Measurements from ENCODE around the gene TFCP2.
A peak's percentile ranks its signal among the peaks of the same experiment; 100 is the strongest.
"Not testable (repeated sequence)": the region's sequence is repeated elsewhere in the genome, so short reads cannot be mapped to it uniquely, and the experiment has no call there.

The TFCP2 gene

DNA sequence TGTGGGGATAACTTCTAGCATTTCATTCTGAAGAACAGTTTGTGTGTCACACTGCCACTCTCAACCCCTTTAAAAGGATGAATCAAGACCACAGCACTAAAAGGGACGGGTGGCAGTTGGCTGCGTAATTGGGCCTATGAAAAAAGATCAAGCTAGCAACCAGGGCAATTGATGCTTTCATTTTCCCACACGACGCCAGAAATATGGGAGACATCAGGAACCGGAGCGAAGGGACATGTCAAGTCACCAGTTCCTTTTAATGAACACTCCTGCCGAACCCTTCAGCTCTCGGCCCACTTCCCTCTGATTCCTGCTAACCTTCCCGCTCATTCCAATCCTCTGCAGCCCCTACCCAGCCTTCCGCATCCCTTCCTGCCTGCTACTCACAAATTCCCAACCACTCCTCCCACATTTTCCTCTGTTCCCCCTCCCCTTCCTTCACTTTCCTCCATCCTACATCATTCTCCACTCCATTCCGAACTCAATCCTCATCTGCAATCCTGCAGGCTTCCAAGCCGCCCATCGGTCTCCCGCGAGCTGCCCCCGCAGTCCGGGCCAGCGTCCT, 90.3 kb downstream of the TFCP2 start:
- no peak for DNase-seq (ENCODE audit: low read depth in 2 of 2)

DNA sequence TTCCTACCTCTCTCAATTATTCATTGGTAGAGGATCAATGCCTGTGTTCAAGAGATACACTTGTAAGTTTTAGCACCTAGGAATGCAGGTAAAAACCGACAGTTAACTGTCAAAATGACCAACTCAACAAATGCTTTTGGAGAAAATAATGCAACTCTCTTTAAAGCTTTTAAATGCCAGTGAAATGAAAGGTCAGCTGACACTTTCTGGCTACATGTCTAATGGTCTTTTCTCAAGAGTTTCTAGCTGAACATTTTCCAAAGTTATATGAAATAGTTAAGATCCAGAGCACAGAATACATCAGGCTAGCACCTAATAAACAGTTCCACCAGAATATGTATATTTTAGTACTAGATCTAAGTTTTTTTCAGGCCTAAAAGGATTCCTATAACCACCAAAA, 91.5 kb downstream of the TFCP2 start:
- no peak for DNase-seq (ENCODE audit: low read depth in 2 of 2)

DNA sequence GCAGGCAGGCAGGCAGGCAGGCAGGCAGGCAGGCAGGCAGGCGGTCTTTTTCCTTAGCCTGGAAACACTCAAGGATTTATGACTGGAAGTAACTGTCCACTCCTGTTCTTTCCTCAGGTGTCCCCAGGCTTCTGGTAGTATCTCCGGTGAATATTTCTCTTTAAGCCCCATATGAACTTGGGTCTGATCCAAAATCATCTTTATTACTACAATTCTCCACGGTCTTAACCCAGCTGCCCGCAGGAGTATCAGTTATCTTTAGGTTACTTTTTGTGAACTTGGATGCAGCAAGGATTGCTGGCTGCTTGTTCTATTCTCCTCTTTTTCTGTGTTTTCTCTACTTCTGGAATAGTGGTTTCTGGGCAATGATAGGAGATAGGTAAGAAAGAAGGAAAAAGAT, 92.8 kb downstream of the TFCP2 start:
- no peak for DNase-seq (ENCODE audit: low read depth in 2 of 2)

DNA sequence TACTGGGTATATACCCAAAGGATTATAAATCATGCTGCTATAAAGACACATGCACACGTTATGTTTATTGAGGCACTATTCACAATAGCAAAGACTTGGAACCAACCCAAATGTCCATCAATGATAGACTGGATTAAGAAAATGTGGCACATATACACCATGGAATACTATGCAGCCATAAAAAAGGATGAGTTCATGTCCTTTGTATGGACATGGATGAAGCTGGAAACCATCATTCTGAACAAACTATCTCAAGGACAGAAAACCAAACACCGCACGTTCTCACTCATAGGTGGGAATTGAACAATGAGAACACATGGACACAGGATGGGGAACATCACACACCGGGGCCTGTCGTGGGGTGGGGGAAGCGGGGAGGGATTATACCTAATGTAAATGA, 94.1 kb downstream of the TFCP2 start:
- not testable (repeated sequence) for DNase-seq (ENCODE audit: low read depth in 2 of 2)

DNA sequence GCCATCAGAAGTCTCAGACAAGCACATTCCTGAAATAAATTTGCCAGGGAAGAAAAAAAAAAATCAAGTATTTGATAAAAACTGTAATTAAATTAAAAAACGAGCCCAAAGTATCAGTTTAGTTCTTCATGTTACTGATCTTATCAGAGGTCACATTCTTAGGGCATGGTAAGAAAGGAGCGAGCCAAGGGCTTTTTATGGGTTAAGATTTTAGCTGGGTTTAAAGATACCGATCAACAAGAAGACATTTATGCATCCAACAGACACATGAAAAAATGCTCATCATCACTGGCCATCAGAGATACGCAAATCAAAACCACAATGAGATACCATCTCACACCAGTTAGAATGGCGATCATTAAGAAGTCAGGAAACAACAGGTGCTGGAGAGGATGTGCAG, 94.6 kb downstream of the TFCP2 start:
- not testable (repeated sequence) for DNase-seq (ENCODE audit: low read depth in 2 of 2)

DNA sequence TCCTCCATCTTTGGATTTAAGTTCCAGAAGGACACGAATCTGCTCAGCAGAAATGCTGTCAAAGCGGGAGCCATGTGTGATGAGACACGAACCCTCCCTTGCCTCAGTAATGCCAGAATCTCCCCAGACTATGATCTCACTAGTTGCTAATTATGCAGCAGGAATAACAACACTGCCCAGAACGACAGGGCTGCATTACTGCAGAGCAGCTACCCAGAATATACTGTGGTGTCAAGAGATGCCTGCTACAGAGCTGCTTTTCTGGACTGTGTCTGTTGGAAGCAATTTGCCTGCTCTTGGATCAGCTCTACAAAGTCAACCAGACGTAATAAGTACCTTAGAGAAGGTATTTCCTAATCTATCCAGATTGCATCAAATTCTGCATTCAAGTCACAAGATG, 95.0 kb downstream of the TFCP2 start:
- no peak for DNase-seq (ENCODE audit: low read depth in 2 of 2)

DNA sequence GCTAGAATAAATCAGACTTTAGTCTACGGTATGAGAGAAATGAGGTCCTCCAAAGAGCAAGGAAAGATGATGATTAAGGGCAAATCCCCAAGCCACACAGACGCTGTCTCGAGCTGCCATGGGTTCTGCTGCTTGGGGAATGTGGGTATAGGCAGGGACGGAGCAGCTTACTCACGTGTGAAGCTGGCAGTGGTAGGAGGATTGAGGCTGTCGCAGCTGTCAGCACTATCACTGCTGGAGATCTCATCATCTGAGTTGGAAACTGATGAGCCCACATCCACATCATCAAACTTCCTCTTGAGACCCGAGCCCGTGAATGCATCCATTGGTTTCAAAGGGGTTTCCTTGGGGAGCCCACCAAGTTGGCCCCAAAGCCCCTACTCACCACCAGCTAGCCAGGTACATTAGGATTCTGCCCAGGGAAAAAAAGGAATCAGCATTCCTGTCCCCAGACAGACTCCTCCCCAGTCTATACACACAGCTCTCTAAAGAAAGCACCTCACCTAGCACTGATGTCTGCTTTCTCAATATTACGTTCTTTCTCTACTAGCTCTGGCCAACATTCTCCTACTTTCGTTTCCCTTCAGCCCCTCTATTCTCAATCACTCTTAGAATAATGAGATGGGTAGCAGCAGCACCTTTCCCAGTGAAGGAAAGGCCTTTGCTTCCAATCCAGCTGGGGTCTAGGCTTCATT, 96.6 kb downstream of the TFCP2 start:
- DNase-seq (ENCODE audit: low read depth in 2 of 2) = peak in 1 of 2 donors; percentile 15

DNA sequence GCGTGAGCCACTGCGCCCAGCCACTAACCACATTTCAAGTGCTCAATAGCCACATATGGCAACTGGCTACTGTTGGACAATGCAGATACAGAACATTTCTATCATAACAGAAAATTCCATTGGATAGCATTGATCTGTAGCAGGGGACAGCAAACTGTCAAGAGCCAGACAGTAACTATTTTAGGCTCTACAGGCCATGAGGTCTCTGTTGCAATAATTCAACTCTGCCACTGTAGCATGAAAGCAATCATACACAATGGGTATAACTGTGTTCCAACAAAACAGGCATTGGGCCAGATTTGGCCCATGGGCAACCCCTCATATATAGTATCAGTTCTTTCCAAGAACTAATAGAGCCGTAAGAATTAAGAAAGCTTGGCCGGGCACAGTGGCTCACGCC, 97.5 kb downstream of the TFCP2 start:
- no peak for DNase-seq (ENCODE audit: low read depth in 2 of 2)

DNA sequence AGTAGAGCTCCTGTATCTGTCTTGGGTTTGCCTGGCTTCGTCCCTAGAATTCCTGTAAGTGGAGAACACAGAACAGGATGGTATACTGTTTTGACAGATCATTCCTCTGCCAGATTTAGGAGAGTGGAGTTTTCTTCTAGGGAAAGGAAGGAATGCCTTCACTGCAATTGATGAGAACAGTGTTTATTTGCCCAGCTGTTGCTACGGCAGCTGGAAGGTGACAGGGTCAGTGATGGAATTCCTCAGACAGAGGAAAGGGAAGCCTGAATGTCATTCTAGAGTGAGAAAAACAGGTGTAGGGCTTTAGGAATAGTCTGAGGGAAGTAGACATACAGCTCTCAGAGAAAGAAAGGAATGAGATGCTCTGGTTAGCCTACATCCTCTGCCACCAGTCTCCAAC, 101.3 kb downstream of the TFCP2 start:
- DNase-seq (ENCODE audit: low read depth in 2 of 2) = no peak

DNA sequence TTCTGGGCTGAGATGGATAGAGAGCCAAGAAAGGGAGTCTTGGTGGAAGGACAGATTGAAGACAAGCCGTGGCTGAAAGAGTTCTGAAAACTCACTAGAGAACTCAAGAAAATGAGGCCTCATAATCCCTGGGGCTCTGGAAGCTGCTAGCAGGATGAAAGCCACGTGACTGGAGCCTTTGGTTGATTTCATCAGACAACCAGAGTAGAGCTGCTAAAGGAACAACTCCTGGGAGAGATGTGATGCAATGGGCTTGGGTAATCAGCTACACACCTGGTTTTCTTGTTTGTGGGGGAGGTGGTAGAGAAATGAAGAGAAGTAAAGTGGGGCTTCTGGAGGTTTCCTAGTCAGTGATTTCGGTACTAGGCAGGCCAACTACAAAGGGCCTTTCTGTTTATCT, 102.9 kb downstream of the TFCP2 start:
- DNase-seq (ENCODE audit: low read depth in 2 of 2) = no peak

DNA sequence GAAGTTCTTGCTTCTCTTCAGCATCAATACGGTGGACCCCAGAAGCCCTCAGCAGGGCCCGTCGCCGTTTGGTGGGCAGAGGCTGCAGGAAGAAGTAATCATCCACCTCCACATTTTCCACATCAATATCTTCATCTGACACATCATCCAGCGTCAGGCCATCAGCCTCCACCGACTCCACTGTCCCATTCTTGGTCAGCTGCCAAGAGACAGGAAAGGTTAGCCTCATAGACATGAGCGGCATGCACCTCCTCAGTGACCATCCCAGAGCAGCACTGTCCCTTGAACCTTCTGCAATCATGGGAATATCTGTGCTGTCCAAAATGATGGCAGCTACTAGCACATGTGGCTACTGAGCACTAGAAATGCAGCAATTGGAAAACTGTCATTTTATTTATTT, 105.2 kb downstream of the TFCP2 start:
- DNase-seq (ENCODE audit: low read depth in 2 of 2) = no peak

DNA sequence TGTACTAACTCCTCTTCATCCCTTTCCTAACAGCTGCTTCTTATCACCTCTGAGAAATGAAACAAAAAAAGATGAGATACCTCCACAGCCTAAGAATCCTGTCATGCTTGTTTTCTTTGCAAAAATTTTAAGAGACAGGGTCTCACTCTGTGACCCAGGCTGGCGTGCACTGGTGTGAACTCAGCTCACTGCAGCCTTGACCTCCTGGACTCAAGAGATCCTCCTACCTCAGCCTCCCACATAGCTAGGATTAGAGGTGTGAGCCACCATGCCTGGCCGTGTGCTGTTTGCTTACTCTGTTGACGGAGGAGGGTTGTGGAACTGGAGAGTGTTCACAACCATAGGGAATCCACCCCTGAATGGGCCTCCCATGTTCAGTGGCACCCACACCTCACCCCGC, 105.7 kb downstream of the TFCP2 start:
- no peak for DNase-seq (ENCODE audit: low read depth in 2 of 2)

DNA sequence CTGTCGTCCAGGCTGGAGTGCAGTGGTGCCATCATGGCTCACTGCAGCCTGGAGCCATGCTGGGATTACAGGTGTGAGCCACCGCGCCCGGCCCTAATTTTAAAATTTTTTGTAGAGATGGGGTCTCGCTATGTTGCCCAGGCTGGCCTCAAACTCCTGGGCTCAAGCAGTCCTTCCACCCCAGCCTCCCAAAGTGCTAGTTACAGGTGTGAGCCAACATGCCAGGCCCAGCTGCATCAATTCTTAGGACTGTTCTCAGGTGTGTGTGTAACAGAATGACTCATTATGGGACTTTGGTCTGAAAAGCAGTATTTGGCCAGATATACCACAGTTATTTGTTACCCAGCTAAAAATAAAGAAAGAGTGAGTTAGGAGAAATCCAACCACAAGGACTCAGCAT, 107.4 kb downstream of the TFCP2 start:
- no peak for DNase-seq (ENCODE audit: low read depth in 2 of 2)

DNA sequence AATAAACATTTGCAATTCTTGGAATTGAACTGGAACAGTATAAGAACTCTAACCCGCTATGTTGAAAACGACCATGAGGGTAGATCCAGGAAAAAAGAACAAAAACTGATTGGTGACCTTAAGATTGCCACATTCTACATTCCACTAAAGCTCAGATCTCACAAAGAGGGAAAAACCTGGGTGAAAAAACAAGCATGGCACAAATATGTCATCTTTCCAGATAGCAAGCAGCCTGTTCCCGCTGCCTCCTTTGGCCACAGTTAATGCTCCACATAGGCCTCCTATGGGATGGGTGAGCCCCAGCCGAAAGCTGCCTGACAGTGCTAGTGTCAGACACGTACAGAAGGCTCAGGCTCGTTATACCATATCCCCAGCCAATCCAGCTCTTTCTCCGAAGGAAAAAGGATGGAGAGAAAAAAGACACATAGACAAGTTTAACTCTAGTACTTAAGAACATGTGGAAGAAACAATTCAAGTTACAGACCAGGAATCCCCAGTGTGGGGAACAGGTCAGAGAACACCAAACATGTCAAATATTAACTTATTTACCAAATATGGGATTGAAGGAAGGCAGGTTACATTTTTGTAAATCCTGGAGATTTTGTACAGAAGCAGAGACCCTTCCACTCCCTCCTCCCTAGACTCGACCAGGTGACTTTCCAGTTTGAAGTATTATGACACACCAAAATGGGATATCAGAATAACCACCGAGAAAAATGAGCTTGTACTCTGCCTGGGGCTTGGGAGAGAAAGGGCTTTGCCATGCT, 110.1 kb downstream of the TFCP2 start:
- no peak for DNase-seq (ENCODE audit: low read depth in 2 of 2)

DNA sequence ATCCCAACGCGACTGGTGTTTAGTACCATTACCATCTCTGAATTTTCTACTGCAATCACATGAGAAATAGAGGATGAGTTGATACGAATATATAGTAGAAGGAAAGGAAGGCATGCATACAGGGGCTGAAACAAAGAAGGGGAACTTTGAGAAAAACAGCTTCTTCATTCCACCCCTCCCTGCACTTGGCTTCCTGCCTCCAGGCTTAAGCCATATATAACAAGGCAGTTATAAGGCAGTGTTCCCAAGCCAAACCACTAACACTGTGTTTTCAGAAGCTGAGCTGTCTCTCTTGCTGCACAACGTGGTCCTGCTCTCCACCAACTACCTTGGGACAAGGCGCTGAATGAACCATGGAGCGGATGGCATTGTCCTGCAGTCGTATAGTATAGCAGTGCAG, 113.8 kb downstream of the TFCP2 start:
- no peak for DNase-seq (ENCODE audit: low read depth in 2 of 2)

DNA sequence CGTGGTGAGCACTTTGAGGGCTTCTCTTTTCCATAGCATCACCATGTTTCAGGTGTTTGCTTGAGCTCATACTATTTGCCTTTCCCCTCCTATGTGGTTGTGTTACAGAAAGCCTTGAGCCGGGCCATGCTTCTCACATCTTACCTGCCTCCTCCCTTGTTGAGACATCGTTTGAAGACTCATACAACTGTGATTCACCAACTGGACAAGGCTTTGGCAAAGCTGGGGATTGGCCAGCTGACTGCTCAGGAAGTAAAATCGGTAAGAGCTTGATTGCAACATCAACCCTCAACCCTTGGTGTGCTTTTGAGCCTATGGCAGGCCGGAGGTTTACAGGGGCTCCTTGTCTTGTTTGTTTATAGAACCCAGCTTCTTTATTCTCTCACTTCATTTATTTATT, 116.7 kb downstream of the TFCP2 start:
- DNase-seq (ENCODE audit: low read depth in 2 of 2) = no peak

DNA sequence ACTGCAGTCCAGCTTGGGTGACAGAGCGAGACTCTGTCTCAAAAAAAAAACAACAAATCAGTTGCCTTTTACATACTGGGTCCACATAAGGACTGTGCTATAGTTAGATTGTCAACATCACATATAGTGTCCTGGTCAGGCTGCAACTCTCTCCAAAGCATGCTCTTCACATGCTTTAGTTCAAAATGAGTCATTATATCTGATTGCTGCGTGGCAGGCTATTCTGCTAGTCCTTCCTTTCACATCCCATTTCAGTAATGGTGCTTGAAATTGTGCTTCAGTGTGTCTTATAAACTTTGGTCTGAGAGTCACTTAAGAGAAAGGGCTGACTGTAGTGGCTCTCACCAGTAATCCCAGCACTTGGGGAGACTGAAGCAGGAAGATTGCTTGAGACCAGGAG, 117.9 kb downstream of the TFCP2 start:
- no peak for DNase-seq (ENCODE audit: low read depth in 2 of 2)

DNA sequence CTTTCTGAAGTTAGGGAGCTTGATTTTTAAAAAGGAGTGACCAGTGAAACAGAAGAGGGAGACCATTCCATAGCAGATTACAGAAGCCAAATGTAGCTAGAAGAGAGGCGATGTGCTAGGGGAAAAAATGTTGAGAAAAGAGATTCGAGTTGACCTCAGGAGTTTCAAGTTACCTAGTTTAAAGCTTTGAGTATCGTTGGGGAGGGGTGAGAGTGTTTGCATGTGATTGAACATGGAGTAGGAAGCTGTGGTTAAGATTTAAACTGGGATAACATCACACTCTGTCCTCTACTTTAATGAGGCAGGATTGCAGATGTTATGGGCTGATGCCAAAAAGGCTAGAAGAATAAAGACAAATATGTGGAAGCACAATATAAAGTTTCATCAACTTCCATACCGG, 121.1 kb downstream of the TFCP2 start:
- no peak for DNase-seq (ENCODE audit: low read depth in 2 of 2)

DNA sequence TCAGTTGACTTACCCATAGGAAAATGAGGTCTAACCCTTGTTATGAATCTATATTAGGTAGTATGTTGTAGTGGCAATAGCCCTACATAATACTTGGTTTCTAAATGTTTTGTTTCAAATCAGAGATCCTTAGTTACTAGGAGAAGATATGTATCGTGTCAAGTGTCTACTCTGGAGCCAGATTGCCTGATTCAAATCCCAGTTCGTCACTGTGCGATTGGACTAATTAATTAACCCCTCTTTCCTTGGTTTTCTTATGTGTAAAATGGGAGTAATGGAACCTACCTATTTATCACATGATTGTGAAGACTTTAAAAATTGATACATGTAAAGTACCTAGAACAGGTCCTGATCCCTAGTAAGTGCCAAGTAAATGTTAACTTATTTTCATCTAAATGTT, 123.4 kb downstream of the TFCP2 start:
- DNase-seq (ENCODE audit: low read depth in 2 of 2) = no peak

DNA sequence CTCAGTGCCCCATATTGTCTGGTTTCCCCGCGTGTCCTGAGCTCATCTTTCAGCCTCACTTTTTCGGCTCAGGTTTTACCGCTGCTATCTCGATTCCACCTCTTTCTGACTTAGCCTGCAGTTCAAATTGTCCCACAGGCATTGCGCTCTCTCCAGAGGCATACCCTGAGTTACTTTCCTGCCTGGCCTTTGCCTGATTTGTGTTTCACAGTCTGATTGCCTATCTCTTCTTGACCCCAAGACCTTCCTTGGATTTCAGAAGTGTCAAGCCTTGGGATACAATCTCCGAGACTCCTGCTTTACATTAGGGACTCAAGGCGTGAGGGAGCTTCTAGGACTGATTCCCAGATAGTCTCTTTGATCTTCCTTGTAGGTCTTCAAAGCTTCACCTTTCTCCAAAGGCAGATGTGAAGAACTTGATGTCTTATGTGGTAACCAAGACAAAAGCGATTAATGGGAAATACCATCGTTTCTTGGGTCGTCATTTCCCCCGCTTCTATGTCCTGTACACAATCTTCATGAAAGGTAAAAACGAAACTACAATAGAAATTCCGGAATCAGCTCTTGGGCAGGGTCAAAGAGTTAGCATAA, 124.2 kb downstream of the TFCP2 start:
- no peak for DNase-seq (ENCODE audit: low read depth in 2 of 2)

DNA sequence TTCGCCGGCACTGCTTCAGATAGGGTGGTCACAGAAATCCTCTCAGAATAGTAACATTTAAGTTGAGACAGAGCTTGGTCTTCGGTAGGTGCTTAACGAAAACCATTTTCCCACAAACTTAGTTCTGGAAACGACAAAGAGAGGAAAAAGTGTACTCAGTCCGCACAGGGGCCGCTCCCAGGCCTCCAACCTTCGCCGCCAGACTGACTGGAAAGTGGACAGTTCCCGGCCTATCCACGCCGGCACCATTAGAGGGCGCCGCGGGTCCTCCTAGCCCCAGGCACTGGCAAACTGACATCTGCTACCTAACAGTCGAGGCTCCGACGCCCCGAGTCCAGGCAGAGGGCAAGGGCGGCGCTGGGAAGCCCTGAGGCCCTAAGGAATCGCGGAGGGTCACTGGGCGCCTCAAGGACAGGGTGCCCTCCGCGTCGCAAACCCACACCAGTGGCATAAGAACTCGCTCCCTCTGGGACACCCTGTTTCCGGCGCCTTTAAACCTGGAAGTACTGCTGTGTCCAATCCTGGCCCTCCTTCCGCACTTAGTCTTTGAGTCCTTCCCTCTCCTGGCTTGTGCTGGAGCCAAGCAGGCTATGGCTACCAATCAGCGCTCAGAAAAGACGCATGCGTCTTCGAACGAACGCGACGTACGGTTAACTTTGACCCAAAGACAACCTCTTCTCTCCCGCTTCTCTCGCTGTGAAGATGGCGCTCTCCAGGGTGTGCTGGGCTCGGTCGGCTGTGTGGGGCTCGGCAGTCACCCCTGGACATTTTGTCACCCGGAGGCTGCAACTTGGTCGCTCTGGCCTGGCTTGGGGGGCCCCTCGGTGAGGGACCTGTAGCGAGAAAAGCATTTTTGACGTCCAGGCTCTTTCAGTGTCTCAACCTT, 125.0 kb downstream of the TFCP2 start, which contains the start of gene LETMD1:
TSS of gene LETMD1 (plus strand) at position 673 of the 886 bp plus-strand sequence. CDS start at position 703, 30 bp downstream.
- peak; percentile 81 to 87 for DNase-seq (ENCODE audit: low read depth in 2 of 2)
